ENCODE data around the gene TBL1X.

TBL1X gene

DNA sequence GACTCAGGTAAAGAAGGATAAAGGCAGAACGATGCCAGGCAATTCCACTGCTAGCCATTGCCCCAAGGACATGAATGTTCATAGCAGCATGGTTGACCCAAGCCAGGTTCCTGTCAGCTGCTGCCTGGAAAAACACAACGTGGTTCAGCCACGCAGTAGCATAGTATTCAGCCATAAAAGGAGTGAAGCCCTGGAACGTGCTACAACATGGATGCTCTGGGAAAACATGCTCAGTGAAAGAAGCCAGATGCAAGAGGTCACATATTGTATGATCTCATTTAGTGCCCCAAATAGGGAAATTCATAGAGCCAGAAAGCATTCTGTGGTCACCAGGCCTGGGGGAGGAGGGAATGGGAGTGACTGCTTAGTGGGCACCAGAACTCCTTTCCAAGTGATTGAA lies 170.9 kb downstream of the TBL1X start:
- no peak for FAIRE-seq

GRCh38 chrX:9638871-9639270 lies 174.0 kb downstream of the TBL1X start:
- no peak for FAIRE-seq

DNA sequence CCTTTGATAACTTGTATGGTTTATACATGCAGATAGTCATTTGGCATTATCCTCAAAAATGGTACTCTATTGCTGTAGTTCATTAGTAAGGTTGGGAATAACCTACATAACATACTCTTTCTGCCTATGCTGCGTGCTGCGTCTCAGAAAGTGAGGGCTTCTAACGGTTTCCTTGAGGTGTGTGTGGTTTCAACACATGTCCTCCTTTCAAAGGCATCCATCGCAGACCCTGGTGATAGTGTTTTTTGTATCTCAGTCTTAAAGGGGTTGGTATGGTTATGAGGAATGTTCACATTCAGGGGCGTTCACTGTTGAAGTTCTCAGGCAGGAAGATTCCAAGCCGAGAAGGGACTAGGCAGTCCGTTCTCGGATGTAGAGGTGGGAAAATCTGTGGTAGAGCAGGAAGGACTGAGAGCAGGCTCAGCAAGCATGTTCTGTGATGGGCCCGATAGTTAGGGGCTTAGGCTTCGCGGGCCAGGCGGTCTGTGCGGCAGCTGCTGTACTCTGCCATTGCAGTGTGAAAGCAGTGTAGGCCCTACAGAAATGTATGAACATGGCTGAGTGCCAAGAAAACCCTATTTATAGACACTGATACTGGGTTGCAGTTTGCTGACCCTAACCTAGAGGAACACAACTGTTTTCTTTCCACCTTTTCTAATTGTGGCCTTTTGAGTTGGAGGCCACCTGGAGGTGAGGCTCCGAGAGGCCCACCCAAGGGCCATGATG lies 177.6 kb downstream of the TBL1X start:
- no peak for FAIRE-seq

DNA sequence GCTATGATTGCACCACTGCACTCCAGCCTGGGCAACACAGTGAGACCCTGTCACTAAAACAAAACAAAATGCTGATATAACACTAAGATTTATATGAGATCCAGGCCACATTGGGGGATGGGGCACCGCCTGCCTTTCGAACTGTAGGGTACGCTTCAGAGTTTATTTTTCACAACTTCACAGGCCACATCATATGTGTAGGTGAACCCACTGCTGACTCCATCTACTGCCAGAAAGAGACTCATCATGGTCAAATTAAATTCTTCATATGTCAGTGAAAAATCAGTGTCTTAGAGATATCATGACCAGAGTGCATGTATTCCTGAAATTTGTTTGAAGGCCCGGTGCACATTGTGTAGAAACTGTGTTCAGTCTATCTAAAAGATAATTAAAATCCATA lies 178.9 kb downstream of the TBL1X start:
- FAIRE-seq: no peak

GRCh38 chrX:9644335-9644734 lies 179.5 kb downstream of the TBL1X start:
- no peak for FAIRE-seq

DNA sequence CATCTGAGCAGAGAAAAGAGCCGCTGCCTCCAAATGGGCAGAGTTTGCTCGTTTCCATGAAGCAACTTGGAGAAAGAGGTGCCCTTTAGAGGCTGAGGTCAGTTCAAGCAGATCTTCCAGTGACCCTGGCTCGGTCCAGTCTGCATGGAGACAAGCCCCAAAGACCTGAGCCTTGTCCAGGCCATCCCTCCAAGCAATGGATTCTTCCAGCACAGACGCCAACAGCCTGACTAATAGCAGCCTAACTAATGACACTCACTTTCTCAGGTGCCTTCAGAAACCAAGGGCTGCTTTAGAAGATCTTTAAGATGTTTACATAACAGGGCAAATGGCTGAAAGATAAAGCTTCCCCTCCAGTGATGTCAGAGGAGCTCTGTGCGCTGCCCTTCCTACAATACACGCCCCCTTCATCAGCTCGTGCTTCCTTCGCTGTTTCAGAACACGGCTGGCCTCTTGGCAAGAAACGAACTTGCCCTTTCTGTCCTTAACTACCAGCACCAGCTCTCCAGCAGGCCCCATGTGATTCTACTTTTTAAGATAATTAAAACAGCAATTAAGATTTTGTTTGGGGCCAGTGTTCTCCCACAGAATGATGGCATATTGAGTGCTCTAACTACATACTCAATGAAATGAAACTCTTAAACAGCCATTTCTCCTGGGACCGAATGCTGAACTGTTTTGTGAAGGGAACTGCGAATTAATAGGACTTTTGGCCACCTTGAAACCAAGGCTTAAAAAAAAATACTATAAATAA lies 181.8 kb downstream of the TBL1X start:
- FAIRE-seq: no peak

DNA sequence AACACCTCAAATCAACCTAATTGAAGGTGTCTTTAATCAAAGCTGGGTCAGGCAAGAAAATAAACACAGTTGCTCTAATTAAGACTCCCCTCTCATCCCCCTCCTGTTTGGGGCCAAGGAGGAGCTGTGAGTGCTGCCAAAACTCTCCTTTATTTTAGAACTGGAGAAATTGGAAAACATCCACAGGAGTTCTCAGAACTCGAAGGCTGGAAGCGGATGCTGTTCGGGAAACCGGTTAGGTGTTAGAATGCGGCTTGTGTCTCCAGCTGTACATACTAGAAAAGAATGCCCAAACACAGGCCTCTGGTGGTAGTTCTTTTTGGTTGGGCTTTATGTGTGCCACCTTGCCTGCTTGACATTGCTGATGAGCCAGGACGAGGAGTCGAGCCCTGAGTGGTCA lies 182.6 kb downstream of the TBL1X start:
- FAIRE-seq: no peak

DNA sequence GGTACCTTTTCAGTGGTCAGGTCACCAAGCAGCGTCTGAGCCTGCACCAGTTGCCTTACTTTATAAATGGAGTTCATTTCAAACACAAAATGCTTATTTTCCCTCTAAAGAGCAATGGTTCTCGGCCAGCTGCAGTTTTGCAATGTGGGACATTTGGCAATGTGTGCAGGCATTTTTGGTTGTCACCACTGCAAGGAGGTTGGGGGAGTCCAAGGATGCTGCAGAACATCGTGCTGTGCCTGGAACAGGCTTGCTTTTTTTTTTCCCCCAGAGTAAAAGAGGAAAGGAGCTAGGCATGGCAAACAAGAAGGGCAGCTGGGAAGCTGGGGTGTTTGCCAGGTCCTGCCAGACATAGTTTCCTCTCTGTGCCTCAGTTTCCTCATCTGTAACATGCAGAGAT lies 185.2 kb downstream of the TBL1X start:
- FAIRE-seq: no peak

DNA sequence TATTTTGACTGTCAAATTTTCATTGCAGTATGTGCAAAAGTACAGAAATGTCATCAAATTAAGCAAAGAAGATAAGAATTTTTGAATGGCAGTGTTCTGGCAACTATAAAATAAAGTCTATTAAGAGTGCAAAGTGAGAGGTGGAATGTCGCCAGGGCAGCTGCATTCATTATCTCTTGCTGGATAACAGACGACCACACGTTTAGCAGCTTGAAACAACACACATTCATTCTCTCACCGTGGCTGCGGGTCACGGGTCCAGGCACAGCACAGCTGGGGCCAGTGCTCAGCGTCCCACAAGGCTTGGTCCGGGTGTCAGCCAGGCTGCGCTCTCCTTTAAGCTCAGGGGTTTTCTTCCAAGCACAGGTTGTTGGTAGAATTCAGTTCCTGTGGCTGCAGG lies 186.9 kb downstream of the TBL1X start:
- FAIRE-seq: no peak

GRCh38 chrX:9654929-9655328 lies 190.1 kb downstream of the TBL1X start:
- no peak for FAIRE-seq

GRCh38 chrX:9656277-9656676 lies 191.4 kb downstream of the TBL1X start:
- FAIRE-seq: no peak

DNA sequence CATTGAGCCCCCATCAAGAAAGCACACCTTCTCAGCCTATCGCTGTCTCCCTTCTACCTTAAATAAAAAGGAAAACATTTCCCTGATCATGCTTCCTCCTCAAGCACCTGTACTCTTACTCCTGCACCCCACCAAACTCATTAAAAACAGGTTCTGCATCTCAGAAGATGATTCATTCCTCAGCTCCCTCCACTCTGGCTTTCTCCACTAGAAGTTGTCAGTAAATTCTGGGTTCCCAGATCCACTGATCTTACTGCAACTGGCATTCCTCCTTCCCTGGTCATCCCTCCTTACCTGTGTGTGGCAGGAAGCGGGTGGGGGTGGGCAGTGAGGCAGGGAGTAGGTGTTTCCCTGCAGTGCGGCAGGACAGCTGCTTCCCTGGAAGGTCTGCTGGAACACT lies 192.0 kb downstream of the TBL1X start:
- no peak for FAIRE-seq

GRCh38 chrX:9657590-9658256 lies 192.9 kb downstream of the TBL1X start:
- FAIRE-seq: no peak

DNA sequence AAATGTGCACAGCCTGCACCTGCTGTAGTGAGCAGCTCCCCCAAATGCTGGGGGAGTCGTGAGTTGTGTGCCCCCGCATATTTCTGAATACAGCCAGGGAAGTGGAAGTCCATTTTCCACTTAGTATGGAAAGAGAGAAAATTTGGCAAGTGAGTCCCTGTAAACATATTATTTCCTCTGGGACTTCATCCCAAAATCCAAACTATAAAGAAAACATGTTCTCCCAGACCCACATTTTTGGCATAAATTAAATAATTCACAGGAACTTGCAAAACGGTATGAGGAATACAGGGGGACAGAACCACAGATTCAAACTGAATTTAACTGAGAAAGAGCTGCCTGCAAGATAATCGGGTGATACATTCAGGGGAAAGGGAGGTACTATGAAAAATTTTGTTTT lies 193.6 kb downstream of the TBL1X start:
- FAIRE-seq: no peak

DNA sequence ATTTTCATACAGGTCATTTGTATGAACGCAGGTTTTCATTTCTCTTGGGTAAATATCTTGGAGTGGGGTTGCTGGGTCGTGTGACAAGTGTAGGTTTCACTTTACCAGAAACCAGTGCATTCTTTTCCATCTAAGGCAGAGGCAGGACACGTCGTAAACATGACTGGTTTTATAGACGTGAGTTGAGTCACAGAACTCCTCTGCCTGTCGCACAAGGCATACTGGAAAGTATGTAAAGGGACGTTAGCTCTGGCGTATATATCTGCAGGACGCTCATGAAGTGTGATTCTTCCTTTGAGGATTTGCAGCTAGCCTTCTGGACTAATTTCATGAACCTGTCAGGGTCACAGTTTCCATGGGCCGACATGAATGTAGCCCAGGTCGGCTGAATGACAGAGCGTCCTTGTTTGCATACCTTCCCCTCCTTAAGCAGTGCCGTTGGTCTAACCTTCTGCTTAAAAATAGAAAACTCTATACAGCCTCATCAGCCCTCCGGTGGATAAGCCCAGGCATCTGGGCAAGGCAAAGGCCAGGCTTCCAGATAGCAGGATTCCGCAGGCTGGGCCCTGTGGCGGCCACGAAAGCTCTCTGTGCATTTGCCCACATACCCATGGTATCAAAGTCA lies 194.8 kb downstream of the TBL1X start:
- no peak for FAIRE-seq

DNA sequence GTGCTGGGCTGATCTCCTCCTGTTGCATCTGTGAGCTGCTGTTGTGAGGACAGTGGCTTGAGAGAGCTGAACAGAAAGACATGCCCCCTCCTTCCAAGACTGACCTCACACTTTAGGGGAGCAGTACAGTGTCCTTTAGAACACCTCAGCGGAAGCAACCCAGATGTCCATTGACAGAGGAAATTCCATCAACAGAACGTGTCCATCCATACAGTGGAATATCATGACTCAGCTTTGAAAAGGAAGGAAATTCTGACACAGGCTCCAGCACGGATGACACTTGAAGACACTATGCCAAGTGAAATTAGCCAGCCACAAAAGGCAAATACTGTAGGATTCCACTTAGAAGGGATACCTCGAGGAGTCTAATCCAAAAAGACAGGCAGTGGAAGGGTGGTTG lies 197.3 kb downstream of the TBL1X start:
- FAIRE-seq: no peak

GRCh38 chrX:9663216-9663615 lies 198.4 kb downstream of the TBL1X start:
- FAIRE-seq: no peak

- FAIRE-seq: no peak
Measured at GRCh38 chrX:9664224-9664623, 199.4 kb downstream of the TBL1X start.

- no peak for FAIRE-seq
Measured at GRCh38 chrX:9665113-9665512, 200.3 kb downstream of the TBL1X start.

DNA sequence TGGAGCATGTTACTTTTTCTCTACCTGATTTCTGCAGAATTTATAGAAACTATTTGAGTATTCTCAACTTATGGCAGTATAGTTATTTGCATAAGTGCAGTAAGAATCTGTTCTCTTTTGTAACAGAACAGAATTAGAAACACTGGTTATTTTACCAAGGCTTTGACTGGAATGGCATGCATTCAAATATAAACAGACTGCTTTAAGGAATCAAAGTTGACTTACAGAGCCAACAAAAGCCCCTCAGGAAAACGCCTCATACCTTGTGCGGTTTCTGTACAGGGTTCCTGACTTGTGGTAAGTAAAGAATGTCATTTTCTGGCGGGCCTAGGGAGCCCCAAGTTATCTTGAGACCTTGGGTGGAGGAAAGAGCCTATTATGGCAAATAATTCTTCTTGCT lies 203.7 kb downstream of the TBL1X start:
- FAIRE-seq: no peak

DNA sequence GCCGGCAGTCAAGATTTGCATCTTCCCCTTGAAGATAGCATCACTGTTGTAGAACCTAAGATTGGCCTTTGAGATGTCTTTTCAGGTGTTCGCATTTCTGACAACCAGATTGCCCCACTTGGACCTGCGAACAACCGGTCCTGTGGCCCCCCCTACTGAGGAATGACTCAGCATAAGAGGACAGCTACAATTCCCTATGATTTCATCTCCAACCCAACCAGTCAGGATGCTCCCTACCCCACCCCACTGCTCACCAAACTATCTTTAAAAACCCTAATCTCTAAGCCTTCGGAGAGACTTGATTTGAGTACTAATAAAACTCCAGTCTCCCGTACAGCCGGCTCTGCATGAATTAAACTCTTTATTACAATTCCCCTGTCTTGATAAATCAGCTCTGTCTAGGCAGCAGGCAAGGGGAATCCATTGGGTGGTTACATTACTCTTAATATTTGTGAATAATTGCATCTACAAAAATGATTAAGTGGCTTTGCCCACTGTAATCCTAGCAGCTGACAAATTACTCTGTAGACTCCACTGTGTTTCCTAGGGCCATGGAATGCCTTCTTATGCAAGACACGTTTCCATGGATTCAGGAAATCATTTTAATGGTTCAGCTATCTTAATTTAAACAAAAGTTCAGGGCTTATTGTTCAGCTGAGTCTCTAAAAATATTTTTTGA lies 205.4 kb downstream of the TBL1X start:
- no peak for FAIRE-seq

GRCh38 chrX:9671998-9672397 lies 207.1 kb downstream of the TBL1X start:
- no peak for FAIRE-seq

DNA sequence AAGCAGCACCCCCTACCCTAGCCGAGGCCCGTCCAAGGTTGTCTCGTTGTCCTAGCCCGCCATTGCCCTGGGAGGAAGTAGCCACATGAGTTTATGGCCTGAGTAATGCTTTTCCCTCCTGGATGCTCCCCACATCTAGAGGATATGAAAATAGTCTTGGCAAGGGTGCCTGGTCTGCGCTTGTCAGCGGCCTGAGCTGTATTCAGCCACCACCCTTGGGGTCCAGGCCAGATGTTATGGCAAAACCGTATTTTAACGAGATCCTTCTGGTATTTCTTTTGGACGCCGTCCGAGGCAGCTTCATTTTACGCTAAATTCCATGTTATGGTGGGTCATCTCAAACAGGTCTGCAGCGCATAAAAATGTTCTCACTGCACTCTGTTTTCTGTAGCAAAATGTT lies 211.4 kb downstream of the TBL1X start:
- no peak for FAIRE-seq

Data from G401.6 (cell line).